ENCODE data around the gene RABL3.
"Not testable (repeated sequence)": the region's sequence is repeated elsewhere in the genome, so short reads cannot be mapped to it uniquely, and the experiment has no call there.

RABL3 gene

GRCh38 chr3:120642368-120642948 lies 99.9 kb downstream of the RABL3 start:
- no peak for DNase-seq

- DNase-seq = no peak
These were observed 100.5 kb downstream of the RABL3 start for GRCh38 chr3:120641696-120642246.

DNA sequence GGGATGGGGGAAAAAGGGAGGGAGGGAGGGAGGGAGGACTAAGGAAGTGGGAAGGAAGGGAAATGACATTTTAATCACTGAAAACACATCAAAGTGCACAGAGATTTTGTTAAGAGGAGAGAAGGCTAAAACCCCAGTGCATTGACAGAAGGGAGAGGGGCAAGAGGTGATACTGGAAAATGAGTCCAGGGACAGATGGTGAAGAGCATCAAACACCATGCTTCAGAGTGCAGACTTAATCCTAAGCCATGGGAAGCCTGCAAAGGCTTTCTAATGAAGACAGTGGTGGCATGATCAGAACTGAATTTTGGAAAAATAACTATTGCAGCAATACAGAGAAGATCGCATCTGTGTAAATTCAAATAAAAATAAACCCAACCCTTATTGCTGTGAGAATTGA lies 102.1 kb downstream of the RABL3 start:
- DNase-seq = no peak

DNA sequence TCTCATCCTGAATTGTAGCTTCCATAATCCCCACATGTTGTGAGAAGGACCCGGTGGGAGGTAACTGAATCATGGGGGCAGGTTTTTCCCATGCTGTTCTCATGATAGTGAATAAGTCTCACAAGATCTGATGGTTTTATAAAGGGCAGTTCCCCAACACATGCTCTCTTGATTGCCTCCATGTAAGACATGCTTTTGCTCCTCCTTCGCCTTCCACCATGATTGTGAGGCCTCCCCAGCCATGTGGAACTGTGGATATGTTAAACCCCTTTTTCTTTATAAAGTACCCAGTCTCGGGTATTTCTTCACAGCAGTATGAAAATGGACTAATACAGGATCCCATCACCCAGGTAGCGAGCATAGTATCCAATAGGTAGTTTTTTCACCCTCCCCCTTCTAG lies 103.5 kb downstream of the RABL3 start:
- not testable (repeated sequence) for DNase-seq

GRCh38 chr3:120637851-120638559 lies 104.3 kb downstream of the RABL3 start:
- no peak for DNase-seq

DNA sequence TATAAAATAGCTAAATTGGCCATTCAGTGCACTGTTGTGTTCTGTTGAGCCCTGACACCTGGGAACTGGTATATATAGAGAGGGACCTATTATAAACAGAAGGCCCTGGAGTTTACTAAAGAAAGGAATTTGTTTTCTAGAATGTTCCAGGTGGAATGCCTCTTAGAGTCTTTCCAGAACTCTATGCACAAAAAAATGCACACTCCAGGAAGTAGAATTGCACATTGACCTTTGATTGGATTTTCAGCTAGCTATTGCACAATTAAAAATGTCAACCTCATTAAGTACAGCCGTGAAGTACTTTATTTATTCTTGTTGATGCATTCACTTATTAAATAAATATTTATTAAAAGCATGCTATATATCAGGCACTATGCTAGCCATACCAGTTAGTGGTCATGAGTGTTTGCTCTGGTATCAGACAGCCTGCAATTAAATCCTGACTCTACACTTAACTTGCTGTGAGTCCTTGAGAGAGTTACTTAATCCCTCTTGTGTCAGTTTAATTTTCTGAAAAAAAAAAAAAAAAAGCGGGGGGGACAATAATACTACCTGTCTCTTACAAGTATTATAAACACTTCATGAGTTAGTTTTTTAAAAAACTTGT lies 105.4 kb downstream of the RABL3 start:
- no peak for DNase-seq
